Memory B cell (primary cell): ENCODE data around the gene ALX3.
"Not testable (repeated sequence)": the region's sequence is repeated elsewhere in the genome, so short reads cannot be mapped to it uniquely, and the experiment has no call there.

Experiments
- ATAC-seq: fragments of 150-1000 bp; cut with Tn5 transposase; 2 replicates; pipeline ENCODE4 v1.10.0; 2021; ENCODE audit warnings: low read depth, mild to moderate bottlenecking, moderate library complexity
- DNase-seq, 2 donors: peaks; one replicate each; pipeline ENCODE4 v3.0.0; 2022; ENCODE audit warnings: low spot score in 2 of 2
- H3K27ac Mint-ChIP-seq: one replicate; pipeline ENCODE4 v1.8.0; 2022; ENCODE audit warnings: mild to moderate bottlenecking, moderate library complexity, mixed read lengths
- H3K27me3 Mint-ChIP-seq: one replicate; pipeline ENCODE4 v1.8.0; 2022; ENCODE audit warnings: mixed read lengths
- H3K36me3 Mint-ChIP-seq: one replicate; pipeline ENCODE4 v1.8.0; 2022; ENCODE audit warnings: mild to moderate bottlenecking, mixed read lengths
- H3K4me1 Mint-ChIP-seq: one replicate; pipeline ENCODE4 v1.8.0; 2022; ENCODE audit warnings: mixed read lengths
- H3K4me3 Mint-ChIP-seq: one replicate; pipeline ENCODE4 v1.8.0; 2022; ENCODE audit warnings: mild to moderate bottlenecking, moderate library complexity, mixed read lengths
- H3K9me3 Mint-ChIP-seq: one replicate; pipeline ENCODE4 v1.8.0; 2022; ENCODE audit warnings: mixed read lengths

Gene ALX3

DNA sequence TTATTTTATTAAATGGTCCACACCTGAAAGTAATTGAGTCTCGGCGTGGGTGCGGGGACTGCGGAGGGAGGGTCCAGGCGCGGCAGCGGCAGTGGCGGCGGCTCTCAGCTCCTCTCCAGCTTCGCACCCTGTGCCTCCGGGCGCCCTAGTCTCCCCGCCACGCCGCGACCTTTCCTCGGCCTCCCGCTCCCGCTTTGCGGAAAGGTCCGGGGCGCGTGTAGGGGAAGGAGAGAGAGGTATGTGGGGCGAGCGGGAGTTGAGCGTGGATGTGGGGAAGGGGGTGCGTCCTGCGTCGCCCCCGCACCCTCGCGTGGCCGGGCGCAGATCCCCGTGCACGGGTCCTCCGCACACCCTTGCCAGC is 13.4 kb upstream of the ALX3 start:
- no peaks in the 10 kb centered on the region for H3K36me3 Mint-ChIP-seq
- H3K4me1 Mint-ChIP-seq, result peaks cover 10% of the 10 kb centered on the region
- no peak overlapping the region for H3K27ac Mint-ChIP-seq

GRCh38 chr1:110083061-110083865 is 12.8 kb upstream of the ALX3 start:
- H3K27ac Mint-ChIP-seq, result no peak overlapping the region
- H3K4me3 Mint-ChIP-seq, result peak overlapping the region; percentile 83

More for the DNA sequence above, 13.4 kb upstream of the ALX3 start:
- peaks cover 32% of the 10 kb centered on the region for H3K27me3 Mint-ChIP-seq
- H3K4me3 Mint-ChIP-seq, result peak overlapping the region; percentile 83
- DNase-seq (no peak), ATAC-seq (peak; percentile 7)
- H3K9me3 Mint-ChIP-seq, result no peaks in the 10 kb centered on the region

DNA sequence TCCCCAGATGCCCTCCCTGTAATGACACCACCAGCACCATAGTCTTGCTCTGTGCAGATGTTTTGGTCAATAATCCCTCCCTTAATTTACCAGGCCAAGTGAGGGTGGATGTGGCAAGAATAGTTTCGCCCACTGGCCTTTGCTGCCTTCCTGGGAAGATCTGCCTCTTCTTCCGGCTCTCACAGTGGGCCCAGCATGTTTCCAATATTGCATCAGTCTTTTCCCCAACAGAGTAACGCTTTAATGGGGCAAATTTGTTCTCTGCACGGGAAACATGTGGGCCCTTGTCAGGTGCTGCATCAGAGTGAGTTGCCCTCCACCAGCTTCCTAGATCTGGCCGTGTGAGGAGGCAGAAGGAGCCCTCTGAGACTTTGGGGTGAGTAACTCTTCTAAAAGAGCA is 12.0 kb upstream of the ALX3 start:
- no peaks in the 10 kb centered on the region for H3K9me3 Mint-ChIP-seq
- ATAC-seq (no peak), DNase-seq (no peak)
- no peak overlapping the region for H3K4me3 Mint-ChIP-seq
- H3K27ac Mint-ChIP-seq, result no peak overlapping the region
- H3K27me3 Mint-ChIP-seq, result peaks cover 35% of the 10 kb centered on the region
- no peaks in the 10 kb centered on the region for H3K36me3 Mint-ChIP-seq
- H3K4me1 Mint-ChIP-seq, result peaks cover 10% of the 10 kb centered on the region

More at GRCh38 chr1:110083061-110083865, 12.8 kb upstream of the ALX3 start:
- peak; percentile 28 for ATAC-seq
- Mint-ChIP-seq H3K27me3 (peaks cover 37% of the 10 kb centered on the region), H3K36me3 (no peaks in the 10 kb centered on the region), H3K4me1 (peaks cover 10% of the 10 kb centered on the region), H3K9me3 (no peaks in the 10 kb centered on the region)
- DNase-seq, result no peak

- Mint-ChIP-seq H3K36me3 (no peaks in the 10 kb centered on the region), H3K4me3 (no peak overlapping the region), H3K27me3 (peaks cover 32% of the 10 kb centered on the region), H3K9me3 (no peaks in the 10 kb centered on the region), H3K27ac (no peak overlapping the region), H3K4me1 (peaks cover 10% of the 10 kb centered on the region)
- DNase-seq (no peak), ATAC-seq (no peak)
These were observed 10.6 kb upstream of the ALX3 start for GRCh38 chr1:110081061-110081460.

- not testable (repeated sequence) for H3K36me3 Mint-ChIP-seq, H3K9me3 Mint-ChIP-seq, ATAC-seq, H3K4me3 Mint-ChIP-seq, H3K27ac Mint-ChIP-seq, DNase-seq
- Mint-ChIP-seq H3K4me1 (peaks cover 10% of the 10 kb centered on the region), H3K27me3 (peaks cover 33% of the 10 kb centered on the region)
These were observed 9.5 kb upstream of the ALX3 start for GRCh38 chr1:110079995-110080394.

DNA sequence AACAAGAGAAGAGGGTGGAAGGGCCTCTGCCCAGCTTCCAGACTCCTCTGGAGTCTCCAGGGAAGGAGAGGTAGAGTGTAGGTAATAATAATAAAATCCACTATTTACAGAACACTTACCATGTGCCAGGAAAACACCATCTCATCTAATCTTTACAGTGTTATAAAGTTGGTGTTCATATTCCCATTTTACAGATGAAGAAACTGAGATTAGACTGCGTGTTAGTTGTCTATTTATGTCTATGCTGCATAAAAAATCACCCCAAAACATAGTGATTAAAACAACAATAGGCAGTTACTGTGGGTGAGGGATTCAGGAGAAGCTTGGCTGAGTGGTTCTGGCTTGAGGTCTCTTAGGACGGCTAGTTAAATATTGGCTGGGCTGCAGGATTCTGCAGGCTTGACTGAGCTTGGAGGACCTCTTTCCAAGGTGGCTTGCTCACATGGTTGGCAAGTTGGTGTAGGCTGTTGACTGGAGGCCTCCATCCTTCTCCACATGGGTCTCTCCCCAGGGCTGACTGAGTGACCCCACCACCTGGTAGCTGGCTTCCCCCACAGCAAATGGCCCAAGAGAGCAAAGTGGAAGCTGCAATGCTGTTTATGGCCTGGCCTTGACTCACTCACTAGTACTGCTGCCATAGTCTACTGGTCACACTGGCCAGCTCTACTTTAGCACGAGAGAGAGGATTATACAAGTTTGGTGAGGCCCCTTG is 6.5 kb upstream of the ALX3 start:
- Mint-ChIP-seq H3K27ac (no peak overlapping the region), H3K27me3 (peaks cover 22% of the 10 kb centered on the region), H3K36me3 (no peaks in the 10 kb centered on the region), H3K9me3 (no peaks in the 10 kb centered on the region), H3K4me1 (no peaks in the 10 kb centered on the region), H3K4me3 (no peak overlapping the region)
- no peak for ATAC-seq
- DNase-seq, result no peak

DNA sequence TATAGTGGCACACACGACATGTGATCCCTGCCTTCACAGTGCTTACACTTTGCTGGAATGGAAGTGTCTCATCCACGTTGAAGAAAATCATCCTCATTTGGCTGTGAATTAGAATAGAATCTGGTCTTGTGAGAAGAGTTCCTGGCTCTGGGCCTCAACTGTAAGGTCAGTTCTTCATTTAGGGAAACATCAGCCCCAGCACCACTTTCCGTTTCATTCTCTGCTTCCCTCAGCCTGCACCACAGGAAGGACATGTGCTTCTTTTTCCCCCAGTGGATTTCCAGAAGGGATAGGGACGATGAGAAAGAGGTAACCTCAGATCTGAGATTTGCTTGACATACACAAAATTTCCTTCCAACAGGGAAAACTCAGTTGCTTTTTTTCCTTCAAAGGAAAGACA is 3.7 kb upstream of the ALX3 start:
- Mint-ChIP-seq H3K4me1 (peaks cover 2% of the 10 kb centered on the region), H3K9me3 (no peaks in the 10 kb centered on the region), H3K4me3 (no peak overlapping the region), H3K27me3 (peaks cover 19% of the 10 kb centered on the region), H3K27ac (no peak overlapping the region), H3K36me3 (no peaks in the 10 kb centered on the region)
- DNase-seq (no peak), ATAC-seq (no peak)

GRCh38 chr1:110070282-110070669 is 196 bp downstream of the ALX3 start:
- H3K36me3 Mint-ChIP-seq, result no peaks in the 10 kb centered on the region
- peaks cover 14% of the 10 kb centered on the region for H3K27me3 Mint-ChIP-seq
- H3K9me3 Mint-ChIP-seq, result no peaks in the 10 kb centered on the region
- peak overlapping the region; percentile 79 for H3K4me3 Mint-ChIP-seq
- ATAC-seq (peak; percentile 42), DNase-seq (no peak)
- peaks cover 7% of the 10 kb centered on the region for H3K4me1 Mint-ChIP-seq
- H3K27ac Mint-ChIP-seq, result no peak overlapping the region

DNA sequence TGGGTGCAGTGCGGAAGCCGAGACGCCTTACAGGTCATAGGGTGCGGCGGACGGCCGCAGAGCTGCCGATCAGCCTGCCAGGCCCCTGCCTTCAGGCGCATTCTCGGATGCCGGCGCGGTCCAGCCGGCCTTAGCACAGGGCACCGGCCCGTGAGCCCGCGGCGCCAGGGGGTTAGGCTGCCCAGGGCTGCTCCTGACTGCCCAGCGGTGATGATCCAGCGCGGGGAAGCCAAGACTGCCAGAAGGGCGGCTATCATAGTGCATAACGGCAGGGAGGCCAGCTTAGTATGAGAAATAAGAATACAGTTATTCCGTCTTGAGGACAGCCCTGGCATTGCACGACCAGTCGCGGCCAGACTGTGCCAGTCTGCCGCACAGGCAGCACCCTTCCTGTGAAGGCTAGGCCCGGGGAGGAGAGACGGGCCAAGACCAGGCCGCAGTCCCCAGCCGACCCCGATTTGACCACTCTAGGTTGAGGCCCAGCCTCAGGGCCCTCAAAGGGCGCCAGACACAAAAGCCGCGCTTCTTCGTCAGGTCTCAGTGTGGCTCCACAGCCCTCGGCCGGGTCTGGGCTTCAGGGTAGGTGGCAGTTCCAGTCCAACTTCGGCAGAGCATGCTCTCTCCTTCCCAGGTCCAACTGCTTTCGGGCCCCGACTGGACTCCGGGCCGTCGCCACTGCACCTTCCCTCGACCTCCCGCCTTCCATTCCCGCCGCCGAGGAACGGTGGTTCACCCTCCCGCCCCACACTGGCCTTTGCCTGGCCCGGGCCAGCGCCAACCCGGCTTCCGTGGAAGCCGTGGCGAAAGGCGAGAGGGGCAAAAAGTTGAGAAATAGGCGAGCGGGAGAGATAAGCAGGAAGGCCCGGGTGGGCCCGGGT is 829 bp downstream of the ALX3 start:
- no peaks in the 10 kb centered on the region for H3K36me3 Mint-ChIP-seq
- H3K9me3 Mint-ChIP-seq, result no peaks in the 10 kb centered on the region
- DNase-seq, result peak in 1 of 2 donors; percentile 47
- peak; percentile 37 for ATAC-seq
- peaks cover 14% of the 10 kb centered on the region for H3K27me3 Mint-ChIP-seq
- H3K4me1 Mint-ChIP-seq, result peaks cover 7% of the 10 kb centered on the region
- H3K27ac Mint-ChIP-seq, result no peak overlapping the region
- H3K4me3 Mint-ChIP-seq, result peak overlapping the region; percentile 79

GRCh38 chr1:110068646-110069403 is 1.6 kb downstream of the ALX3 start:
- peaks cover 7% of the 10 kb centered on the region for H3K4me1 Mint-ChIP-seq
- ATAC-seq (peak; percentile 53), DNase-seq (peak; percentile 28 to 43)
- peak overlapping the region; percentile 31 for H3K27ac Mint-ChIP-seq
- H3K4me3 Mint-ChIP-seq, result peak overlapping the region; percentile 81
- peaks cover 14% of the 10 kb centered on the region for H3K27me3 Mint-ChIP-seq
- no peaks in the 10 kb centered on the region for H3K36me3 Mint-ChIP-seq
- no peaks in the 10 kb centered on the region for H3K9me3 Mint-ChIP-seq

DNA sequence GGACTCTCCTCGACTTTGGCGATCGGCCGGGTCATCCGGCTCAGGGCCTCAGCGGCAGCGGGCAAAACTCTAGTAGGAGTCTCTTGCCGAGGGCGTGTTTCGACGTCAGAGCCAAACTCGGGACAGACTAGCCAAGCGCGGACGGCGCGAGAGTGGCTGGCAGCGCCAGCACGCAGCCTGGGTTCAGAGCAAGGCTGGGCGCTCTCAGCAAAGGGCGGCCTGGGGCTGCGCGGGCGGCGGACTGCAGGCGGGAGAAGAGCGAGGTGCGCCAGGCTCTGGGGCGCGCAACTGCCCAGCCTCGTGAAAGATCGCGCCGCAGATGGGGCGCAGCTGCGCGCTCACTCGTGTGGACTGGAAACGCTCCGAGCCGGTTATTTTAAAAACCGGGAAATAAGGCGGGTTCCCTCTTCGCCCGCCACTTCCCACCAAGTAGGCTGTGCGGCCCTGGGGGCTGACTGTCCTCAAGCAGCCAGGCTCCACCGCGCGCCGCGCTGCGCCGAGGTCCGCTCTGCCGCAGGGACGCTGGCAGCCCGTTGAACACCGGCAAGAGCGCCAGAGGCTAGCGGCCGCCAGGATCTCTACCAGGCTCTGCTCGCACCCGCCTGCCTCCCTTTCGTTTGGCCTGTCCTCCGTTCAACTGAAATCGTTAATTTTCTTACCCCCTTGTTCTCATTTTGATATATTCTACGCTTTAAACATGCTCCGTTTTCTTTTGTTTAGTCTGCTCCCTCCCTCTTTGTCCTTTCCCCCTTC is 2.4 kb downstream of the ALX3 start:
- Mint-ChIP-seq H3K4me1 (peaks cover 7% of the 10 kb centered on the region), H3K4me3 (peak overlapping the region; percentile 81), H3K27ac (peak overlapping the region; percentile 31), H3K9me3 (no peaks in the 10 kb centered on the region), H3K36me3 (no peaks in the 10 kb centered on the region), H3K27me3 (peaks cover 14% of the 10 kb centered on the region)
- DNase-seq (peak in 1 of 2 donors; percentile 36), ATAC-seq (peak; percentile 16)

GRCh38 chr1:110067479-110067892 is 3.0 kb downstream of the ALX3 start:
- no peak overlapping the region for H3K4me3 Mint-ChIP-seq
- no peaks in the 10 kb centered on the region for H3K36me3 Mint-ChIP-seq
- peak in 1 of 2 donors; percentile 28 for DNase-seq
- H3K9me3 Mint-ChIP-seq, result no peaks in the 10 kb centered on the region
- no peak for ATAC-seq
- peaks cover 14% of the 10 kb centered on the region for H3K27me3 Mint-ChIP-seq
- peaks cover 7% of the 10 kb centered on the region for H3K4me1 Mint-ChIP-seq
- H3K27ac Mint-ChIP-seq, result no peak overlapping the region

DNA sequence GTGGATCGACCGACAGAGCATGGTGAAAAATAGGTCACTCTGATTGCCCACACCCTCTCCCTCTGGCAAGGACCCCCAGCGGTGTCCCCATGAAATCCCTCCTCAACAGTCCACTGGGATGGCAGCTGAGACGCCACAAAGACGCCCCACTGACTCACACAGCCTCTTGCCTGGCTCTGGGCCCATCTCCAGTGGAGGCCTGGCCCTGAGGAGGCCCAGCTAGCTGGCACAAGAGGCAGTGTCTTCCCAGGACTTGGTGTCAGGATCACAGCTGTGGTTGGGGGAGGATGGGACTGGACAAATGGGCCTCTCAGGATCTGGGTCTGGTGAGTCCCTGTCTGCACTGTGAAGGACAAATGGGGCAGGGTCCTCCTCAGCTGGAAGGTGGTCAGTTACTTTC is 4.6 kb downstream of the ALX3 start:
- Mint-ChIP-seq H3K36me3 (peaks cover 5% of the 10 kb centered on the region), H3K27ac (no peak overlapping the region), H3K4me1 (peaks cover 7% of the 10 kb centered on the region), H3K4me3 (no peak overlapping the region), H3K9me3 (no peaks in the 10 kb centered on the region), H3K27me3 (peaks cover 10% of the 10 kb centered on the region)
- no peak for DNase-seq
- ATAC-seq, result no peak
